ENCODE data around the gene APOH.

DNA sequence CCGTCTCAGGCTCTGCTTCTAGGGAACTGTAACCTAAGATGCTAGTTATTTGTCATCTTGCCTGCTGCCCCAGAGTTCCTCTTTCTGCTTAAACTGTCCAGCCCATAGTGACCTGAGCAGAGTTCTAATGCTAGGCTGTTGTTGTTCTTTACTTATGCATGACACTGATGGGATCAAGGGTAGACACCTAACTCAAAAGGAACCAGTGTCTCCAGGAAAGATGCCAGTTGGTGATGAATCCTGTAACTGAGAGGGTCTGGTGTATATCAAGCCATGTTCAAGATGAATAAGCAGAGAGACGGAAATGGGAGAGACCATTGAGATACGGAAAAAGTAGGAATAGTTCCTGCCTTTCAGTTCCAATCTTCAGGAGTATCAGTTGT is 13.7 kb downstream of the APOH start:
- TF ChIP-seq CTCF (IDR thresholded peaks at IDR 0.05; ENCODE audit: control extremely low read depth in 1 of 3, insufficient read depth in 1 of 3, low read depth in 1 of 3, low read length in 3 of 3) = no peak
- TF ChIP-seq TEAD4 (IDR thresholded peaks at IDR 0.05; ENCODE audit: low read depth, low read length) = no peak
- no peak for TF ChIP-seq CBX8 (IDR thresholded peaks at IDR 0.05; ENCODE audit: borderline replicate concordance, low read depth, low read length)
- TF ChIP-seq MAFK (IDR thresholded peaks at IDR 0.05; ENCODE audit: low read depth, low read length) = no peak

All from H1 (cell line).